ENCODE measurements around the gene COL20A1.

COL20A1 gene

GRCh38 chr20:63279931-63280330 is 13.1 kb upstream of the COL20A1 start:
- no peak for DNase-seq

- DNase-seq = no peak
Measured at GRCh38 chr20:63280371-63280770, 12.6 kb upstream of the COL20A1 start.

GRCh38 chr20:63280929-63281545 is 11.9 kb upstream of the COL20A1 start:
- no peak for DNase-seq

- no peak for DNase-seq
Measured at GRCh38 chr20:63281742-63282665, 11.0 kb upstream of the COL20A1 start.

GRCh38 chr20:63282946-63283345 is 10.0 kb upstream of the COL20A1 start:
- no peak for DNase-seq

GRCh38 chr20:63283397-63284082 is 9.4 kb upstream of the COL20A1 start:
- DNase-seq = no peak

GRCh38 chr20:63284083-63284440 is 8.9 kb upstream of the COL20A1 start:
- no peak for DNase-seq

GRCh38 chr20:63284544-63284949 is 8.4 kb upstream of the COL20A1 start:
- DNase-seq = no peak

GRCh38 chr20:63284981-63285524 is 7.9 kb upstream of the COL20A1 start:
- DNase-seq = no peak

- no peak for DNase-seq
Measured at GRCh38 chr20:63285636-63286615, 7.1 kb upstream of the COL20A1 start.

- no peak for DNase-seq
Measured at GRCh38 chr20:63286781-63287696, 5.9 kb upstream of the COL20A1 start.

GRCh38 chr20:63287697-63288580 is 5.0 kb upstream of the COL20A1 start:
- DNase-seq = no peak

- no peak for DNase-seq
Measured at GRCh38 chr20:63288581-63289251, 4.3 kb upstream of the COL20A1 start.

- no peak for DNase-seq
Measured at GRCh38 chr20:63289311-63290135, 3.5 kb upstream of the COL20A1 start.

GRCh38 chr20:63290136-63290676 is 2.8 kb upstream of the COL20A1 start:
- DNase-seq = no peak

GRCh38 chr20:63290677-63291472 is 2.1 kb upstream of the COL20A1 start:
- no peak for DNase-seq

- DNase-seq = no peak
Measured at GRCh38 chr20:63291811-63292210, 1.2 kb upstream of the COL20A1 start.
